Measurements from ENCODE around the gene SERPINH1.
A peak's percentile ranks its signal among the peaks of the same experiment; 100 is the strongest.

The SERPINH1 gene

DNA sequence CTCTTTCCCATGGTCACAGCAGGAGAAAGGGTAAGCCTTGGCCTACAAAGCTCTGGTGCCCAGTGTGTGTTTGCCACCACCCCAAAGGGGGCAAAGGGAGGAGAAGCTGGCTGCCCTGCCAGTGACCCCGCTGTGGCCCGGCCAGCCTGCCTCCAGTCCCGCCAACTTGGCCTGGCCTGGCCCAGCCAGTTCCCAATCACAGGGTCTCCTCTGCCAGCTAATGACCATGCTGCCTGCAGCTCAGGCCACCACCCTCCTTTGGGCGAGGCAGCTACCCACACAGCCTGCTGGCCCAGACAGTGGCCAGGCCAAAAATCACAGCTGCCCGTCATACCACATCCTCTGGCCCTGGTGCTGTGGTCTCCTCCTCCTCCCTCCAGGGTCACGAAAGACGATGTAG is 41.4 kb upstream of the SERPINH1 start:
- TF ChIP-seq, protein P1, sequence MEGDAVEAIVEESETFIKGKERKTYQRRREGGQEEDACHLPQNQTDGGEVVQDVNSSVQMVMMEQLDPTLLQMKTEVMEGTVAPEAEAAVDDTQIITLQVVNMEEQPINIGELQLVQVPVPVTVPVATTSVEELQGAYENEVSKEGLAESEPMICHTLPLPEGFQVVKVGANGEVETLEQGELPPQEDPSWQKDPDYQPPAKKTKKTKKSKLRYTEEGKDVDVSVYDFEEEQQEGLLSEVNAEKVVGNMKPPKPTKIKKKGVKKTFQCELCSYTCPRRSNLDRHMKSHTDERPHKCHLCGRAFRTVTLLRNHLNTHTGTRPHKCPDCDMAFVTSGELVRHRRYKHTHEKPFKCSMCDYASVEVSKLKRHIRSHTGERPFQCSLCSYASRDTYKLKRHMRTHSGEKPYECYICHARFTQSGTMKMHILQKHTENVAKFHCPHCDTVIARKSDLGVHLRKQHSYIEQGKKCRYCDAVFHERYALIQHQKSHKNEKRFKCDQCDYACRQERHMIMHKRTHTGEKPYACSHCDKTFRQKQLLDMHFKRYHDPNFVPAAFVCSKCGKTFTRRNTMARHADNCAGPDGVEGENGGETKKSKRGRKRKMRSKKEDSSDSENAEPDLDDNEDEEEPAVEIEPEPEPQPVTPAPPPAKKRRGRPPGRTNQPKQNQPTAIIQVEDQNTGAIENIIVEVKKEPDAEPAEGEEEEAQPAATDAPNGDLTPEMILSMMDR (IDR thresholded peaks at IDR 0.05), result no peak

DNA sequence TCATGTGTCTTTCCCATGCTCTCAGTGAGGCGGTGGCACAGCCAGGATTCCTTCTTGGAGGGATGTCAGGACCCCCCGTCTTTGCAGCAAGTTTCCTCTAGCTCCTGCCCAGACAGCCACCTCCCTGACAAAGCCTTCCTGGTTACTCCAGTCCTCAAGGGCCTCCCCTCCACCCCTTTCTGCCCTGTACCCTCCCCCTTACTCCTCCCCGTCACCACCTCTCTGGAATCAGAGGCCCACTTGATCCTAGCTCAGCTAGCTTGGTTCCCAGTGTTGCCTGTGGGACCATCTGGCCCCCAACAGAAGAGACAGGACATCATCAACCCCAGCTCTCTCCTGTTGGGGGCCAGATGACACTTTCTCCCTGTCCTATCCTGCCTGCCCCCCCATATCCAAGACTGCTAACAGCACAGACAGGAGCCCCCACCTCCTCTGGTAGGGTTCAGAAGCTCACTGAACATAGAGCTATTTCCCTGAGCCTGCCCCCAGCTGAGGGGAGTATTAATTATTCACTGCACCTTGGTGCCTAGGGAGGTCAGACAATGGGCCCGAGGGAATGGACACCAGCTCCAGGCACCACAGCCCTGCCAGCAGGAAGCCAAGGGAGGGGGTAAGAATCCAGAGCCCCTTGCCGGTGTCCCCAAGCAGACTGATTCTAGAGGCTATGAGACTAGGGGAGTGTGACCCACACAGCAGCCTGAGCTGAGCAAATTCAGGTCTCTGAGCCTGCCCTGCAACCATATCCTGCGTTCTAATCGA is 39.6 kb upstream of the SERPINH1 start:
- TF ChIP-seq, protein P1 (IDR thresholded peaks at IDR 0.05), result no peak

DNA sequence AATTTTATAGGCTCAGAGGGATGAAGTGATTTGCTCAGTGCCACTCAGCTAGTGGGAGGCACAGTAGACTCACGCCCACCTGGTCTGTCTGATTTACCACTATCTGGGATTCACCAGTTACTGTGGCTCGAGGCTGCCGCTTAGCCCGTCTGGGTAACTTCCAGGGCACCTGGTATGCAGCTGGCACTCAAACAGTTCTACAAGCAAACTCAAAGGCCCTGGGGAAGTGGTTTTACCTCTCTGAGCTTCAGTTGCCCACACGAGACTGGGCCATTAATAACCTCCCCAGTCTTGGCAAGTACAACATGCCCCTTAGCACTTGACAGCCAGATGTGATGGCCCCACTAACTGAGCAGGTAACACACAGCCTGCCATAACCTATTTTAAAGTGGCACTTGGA is 38.9 kb upstream of the SERPINH1 start:
- TF ChIP-seq, protein P1 (IDR thresholded peaks at IDR 0.05), result no peak

DNA sequence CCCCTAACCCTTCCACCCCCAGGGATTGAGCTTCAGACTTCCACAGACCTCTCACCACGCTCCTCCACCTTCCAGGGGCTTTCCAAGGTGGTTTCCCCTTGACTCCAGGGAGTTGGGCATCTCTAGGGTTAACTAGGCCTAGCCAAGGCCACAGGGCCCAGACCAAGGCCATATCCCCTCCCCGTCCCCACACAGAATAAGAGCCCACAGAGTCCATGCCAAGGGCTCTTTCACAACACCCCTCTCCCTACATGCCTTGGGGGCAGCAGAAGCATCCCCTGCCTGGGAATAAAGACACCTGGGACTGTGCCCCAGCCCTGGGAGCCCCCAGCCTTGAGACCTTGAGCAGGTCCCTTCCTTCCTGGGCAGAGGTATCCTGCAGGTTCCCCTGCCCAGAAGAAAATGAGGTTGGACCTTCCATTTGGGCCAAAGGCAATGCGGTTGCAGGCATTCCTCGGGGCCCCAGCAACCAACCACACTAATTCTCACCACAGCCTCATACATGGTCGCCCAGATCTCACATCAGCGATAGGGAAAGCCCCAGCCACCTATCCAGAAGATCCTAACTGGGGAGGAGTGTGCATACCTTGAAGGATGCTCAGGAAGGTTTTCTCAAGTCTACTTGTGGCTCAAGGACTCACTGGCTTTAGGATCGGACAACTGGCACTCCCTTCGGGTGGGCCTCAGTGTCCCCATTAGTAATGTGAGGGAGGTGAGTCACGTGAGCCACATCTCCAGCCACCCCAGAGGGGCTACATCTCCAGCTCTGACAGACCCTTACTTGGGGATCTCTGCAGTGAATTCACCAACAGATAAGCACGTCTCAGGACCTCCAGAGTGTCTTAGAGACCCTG is 38.0 kb upstream of the SERPINH1 start:
- TF ChIP-seq, protein P1 (IDR thresholded peaks at IDR 0.05), result no peak

DNA sequence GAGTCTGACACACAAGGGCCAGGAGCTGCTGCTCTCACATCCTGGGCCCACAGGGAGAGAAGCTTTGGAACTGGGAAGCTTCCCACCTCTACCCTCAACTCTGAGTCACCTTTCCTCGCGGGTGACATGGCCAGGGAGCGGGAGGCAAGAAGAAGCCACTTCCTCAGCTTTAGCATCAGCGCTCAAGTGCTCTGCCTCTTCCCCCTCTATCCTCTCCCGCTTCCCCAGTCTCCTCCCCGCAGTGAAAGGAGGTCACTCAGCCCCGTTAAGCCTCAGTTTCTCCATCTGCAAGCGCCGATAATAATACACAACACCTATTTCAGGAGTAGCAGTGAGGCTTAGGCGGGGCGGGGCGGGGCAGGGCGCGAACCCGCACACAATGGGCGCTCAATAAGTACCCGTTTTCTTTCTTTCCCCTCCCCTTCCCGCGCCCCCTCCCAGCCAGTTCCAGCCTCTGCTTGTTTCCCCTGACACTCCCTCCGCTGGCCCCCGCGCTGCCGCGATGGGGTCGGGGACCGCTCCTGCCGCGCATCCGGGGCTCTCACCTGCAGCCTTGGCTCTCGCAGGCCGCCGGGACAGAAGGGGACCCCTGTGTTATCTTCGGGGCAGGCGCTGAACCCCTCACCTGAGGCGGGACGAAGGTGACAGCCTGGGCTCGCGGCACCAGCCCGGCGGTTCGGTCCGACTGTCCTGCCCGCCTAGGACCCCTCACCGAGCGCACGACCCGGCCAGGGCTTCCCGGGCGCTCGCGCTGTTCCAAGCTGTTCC is 37.2 kb upstream of the SERPINH1 start:
- TF ChIP-seq, protein P1 (IDR thresholded peaks at IDR 0.05), result no peak

DNA sequence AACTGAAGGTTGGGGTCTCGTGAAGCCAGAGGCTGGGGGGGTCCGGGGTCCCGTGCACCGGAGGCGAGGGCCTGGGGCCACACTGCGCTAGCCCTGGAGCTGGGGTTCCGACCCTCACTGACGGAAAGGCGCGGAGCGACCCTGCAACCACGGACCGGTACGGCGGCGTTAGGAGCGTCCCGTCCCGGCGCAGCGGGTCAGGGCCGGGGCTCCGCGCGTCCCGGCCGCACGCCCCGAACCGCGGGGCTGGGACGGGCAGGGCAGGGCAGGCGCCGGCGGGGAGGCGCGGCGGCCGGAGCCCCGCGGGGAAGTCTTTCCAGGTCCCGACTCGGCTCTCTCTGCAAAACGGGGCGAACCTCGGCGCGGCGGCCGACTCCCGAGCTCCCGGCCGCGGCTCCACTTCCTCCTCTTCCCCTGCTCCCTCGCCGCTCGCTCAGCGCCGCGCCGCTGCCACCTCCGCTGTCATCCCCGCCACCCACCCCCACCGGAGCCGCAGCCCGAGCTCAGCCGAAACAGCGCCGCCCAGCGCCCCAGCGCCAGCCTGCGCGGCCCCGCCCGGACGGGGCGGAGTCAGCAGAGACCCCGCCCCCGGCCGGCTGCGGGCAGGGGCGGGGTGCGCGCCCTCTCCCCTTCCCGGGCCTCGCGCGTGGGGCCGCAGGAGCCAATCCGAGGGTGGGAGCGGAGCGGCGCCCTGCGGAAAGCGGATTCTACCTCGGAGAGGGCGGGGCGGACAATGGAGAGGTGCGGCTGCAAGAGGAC is 36.4 kb upstream of the SERPINH1 start, which contains the start of gene GDPD5:
Gene GDPD5, minus strand, starts transcription at position 509 of the 759 bp plus-strand sequence. CDS start 48,206 bp downstream, outside the sequence.
- TF ChIP-seq, protein P1 (IDR thresholded peaks at IDR 0.05), result peak; percentile 77

DNA sequence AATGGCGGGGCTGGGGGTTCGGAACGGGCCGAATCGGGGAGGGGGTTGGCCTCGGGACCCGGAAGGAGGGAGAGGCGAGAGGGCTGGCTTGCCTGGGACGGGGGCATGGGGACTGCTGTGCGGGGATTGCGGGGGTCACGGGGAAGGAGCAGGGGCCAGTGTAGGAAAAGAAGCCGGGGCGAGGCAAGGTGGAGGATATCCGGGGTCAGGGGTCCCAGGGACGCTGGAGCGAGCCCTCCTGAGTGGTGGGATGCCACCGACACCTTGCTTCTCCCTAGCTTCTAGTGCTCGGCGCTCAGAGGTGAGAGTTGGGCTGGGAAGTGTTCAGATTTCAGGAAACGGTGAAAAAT is 35.9 kb upstream of the SERPINH1 start:
- TF ChIP-seq, protein P1 (IDR thresholded peaks at IDR 0.05), result no peak

All from LNCAP (cell line).